Activated naive CD4-positive, alpha-beta T cell treated with anti-CD3 and anti-CD28 coated beads, Interleukin-2, amount 50 U/mL, for 72 hours (primary cell): ENCODE data around the gene CFL1. TPM values are rescaled to one million over a fixed set of nuclear protein-coding genes. Genes with fewer than 3 reads are reported as not detected.
"Not testable (repeated sequence)": the region's sequence is repeated elsewhere in the genome, so short reads cannot be mapped to it uniquely, and the experiment has no call there.

Experiments
- ATAC-seq, 2 donors: fragments of 150-1000 bp; cut with Tn5 transposase; 2 replicates each; pipeline ENCODE4 v1.10.0; 2021; ENCODE audit warnings: mild to moderate bottlenecking in 2 of 2, moderate library complexity in 2 of 2
- DNase-seq, 2 donors: peaks; one replicate each; pipeline ENCODE4 v3.0.0; 2021 to 2022; ENCODE audit warnings: low spot score in 2 of 2
- H3K27ac Mint-ChIP-seq, 2 donors: one replicate each; pipeline ENCODE4 v1.8.0; 2022; ENCODE audit warnings: mild to moderate bottlenecking in 2 of 2, mixed read lengths in 2 of 2
- H3K36me3 Mint-ChIP-seq, 2 donors: one replicate each; pipeline ENCODE4 v1.8.0; 2022; ENCODE audit warnings: mixed read lengths in 2 of 2
- H3K9me3 Mint-ChIP-seq, 2 donors: one replicate each; pipeline ENCODE4 v1.8.0; 2022; ENCODE audit warnings: mixed read lengths in 2 of 2
- total RNA-seq, 2 donors: library from RNA; stranded (reverse); gene quantifications; one replicate each; pipeline ENCODE4 v1.2.3, GENCODE V29; 2022

The CFL1 gene
- total RNA-seq, 2 donors from 2014 or later = 855 to 1,265 TPM

GRCh38 chr11:65834202-65834601, 23.8 kb downstream of the CFL1 start:
- ATAC-seq (no peak), DNase-seq (no peak)
- H3K9me3 Mint-ChIP-seq = peaks cover 6 to 14% of the 10 kb centered on the region in 2 donors
- H3K27ac Mint-ChIP-seq = no peak overlapping the region
- H3K36me3 Mint-ChIP-seq = peaks cover 5 to 15% of the 10 kb centered on the region in 2 donors

GRCh38 chr11:65833297-65834030, 24.5 kb downstream of the CFL1 start, which contains the start of gene SNX32:
TSS of gene SNX32 (plus strand) at chr11:65833963. CDS start at chr11:65834066, 103 bp downstream.
- H3K36me3 Mint-ChIP-seq = peaks cover 5 to 15% of the 10 kb centered on the region in 2 donors
- ATAC-seq (peak; percentile 100), DNase-seq (peak; percentile 95 to 97)
- peak within 1 kb of the TSS in 1 of 2 donors; percentile 18 for H3K27ac Mint-ChIP-seq
- peaks cover 6 to 14% of the 10 kb centered on the region in 2 donors for H3K9me3 Mint-ChIP-seq

GRCh38 chr11:65832231-65832630, 25.7 kb downstream of the CFL1 start:
- DNase-seq, H3K27ac Mint-ChIP-seq, ATAC-seq: not testable (repeated sequence)
- peaks cover 6 to 14% of the 10 kb centered on the region in 2 donors for H3K9me3 Mint-ChIP-seq
- H3K36me3 Mint-ChIP-seq = peaks cover 5 to 15% of the 10 kb centered on the region in 2 donors

GRCh38 chr11:65829459-65829858, 28.5 kb downstream of the CFL1 start:
- ATAC-seq (no peak), DNase-seq (no peak)
- peaks cover 6 to 14% of the 10 kb centered on the region in 2 donors for H3K9me3 Mint-ChIP-seq
- H3K27ac Mint-ChIP-seq = no peak overlapping the region
- H3K36me3 Mint-ChIP-seq = peaks cover 5 to 15% of the 10 kb centered on the region in 2 donors

- Mint-ChIP-seq H3K9me3 (peaks cover 0 to 5% of the 10 kb centered on the region in 2 donors), H3K27ac (no peak overlapping the region), H3K36me3 (peaks cover 0 to 5% of the 10 kb centered on the region in 2 donors)
- ATAC-seq = peak in 1 of 2 donors; percentile 26
- DNase-seq = no peak
Observed at GRCh38 chr11:65826984-65827735, 30.8 kb downstream of the CFL1 start.

- no peak for DNase-seq
- Mint-ChIP-seq H3K27ac (no peak overlapping the region), H3K9me3 (no peaks in the 10 kb centered on the region), H3K36me3 (no peaks in the 10 kb centered on the region)
- ATAC-seq = no peak
Observed at GRCh38 chr11:65822776-65823528, 35.0 kb downstream of the CFL1 start.

GRCh38 chr11:65821107-65821506, 36.9 kb downstream of the CFL1 start:
- peaks cover 0 to 7% of the 10 kb centered on the region in 2 donors for H3K36me3 Mint-ChIP-seq
- ATAC-seq (no peak), DNase-seq (no peak)
- no peaks in the 10 kb centered on the region for H3K9me3 Mint-ChIP-seq
- no peak overlapping the region for H3K27ac Mint-ChIP-seq

- Mint-ChIP-seq H3K27ac (peak overlapping the region; percentile 70 to 75), H3K9me3 (no peaks in the 10 kb centered on the region), H3K36me3 (peaks cover 0 to 7% of the 10 kb centered on the region in 2 donors)
- DNase-seq = peak; percentile 93 to 99
- ATAC-seq = peak; percentile 88 to 91
Observed at GRCh38 chr11:65817835-65818680, 39.9 kb downstream of the CFL1 start.

- Mint-ChIP-seq H3K27ac (peak overlapping the region; percentile 70 to 75), H3K9me3 (no peaks in the 10 kb centered on the region), H3K36me3 (peaks cover 0 to 7% of the 10 kb centered on the region in 2 donors)
- no peak for ATAC-seq
- no peak for DNase-seq
Observed at GRCh38 chr11:65817312-65817834, 40.6 kb downstream of the CFL1 start.

- Mint-ChIP-seq H3K27ac (no peak overlapping the region), H3K36me3 (peaks cover 0 to 7% of the 10 kb centered on the region in 2 donors), H3K9me3 (no peaks in the 10 kb centered on the region)
- DNase-seq = no peak
- no peak for ATAC-seq
Observed at GRCh38 chr11:65816696-65817095, 41.3 kb downstream of the CFL1 start.

GRCh38 chr11:65814986-65815565, 42.9 kb downstream of the CFL1 start:
- no peaks in the 10 kb centered on the region for H3K9me3 Mint-ChIP-seq
- ATAC-seq (no peak), DNase-seq (no peak)
- H3K27ac Mint-ChIP-seq = peak overlapping the region in 1 of 2 donors; percentile 34
- peaks cover 0 to 7% of the 10 kb centered on the region in 2 donors for H3K36me3 Mint-ChIP-seq

GRCh38 chr11:65814131-65814985, 43.6 kb downstream of the CFL1 start:
- ATAC-seq (no peak), DNase-seq (no peak)
- Mint-ChIP-seq H3K36me3 (peaks cover 0 to 7% of the 10 kb centered on the region in 2 donors), H3K27ac (no peak overlapping the region), H3K9me3 (no peaks in the 10 kb centered on the region)

- ATAC-seq = no peak
- H3K27ac Mint-ChIP-seq = no peak overlapping the region
- no peaks in the 10 kb centered on the region for H3K9me3 Mint-ChIP-seq
- DNase-seq = no peak
- H3K36me3 Mint-ChIP-seq = peaks cover 0 to 7% of the 10 kb centered on the region in 2 donors
Observed at GRCh38 chr11:65811764-65812475, 46.1 kb downstream of the CFL1 start.
